Activated gamma-delta T cell (primary cell): Measurements from ENCODE around the gene C9orf40.

Experiments used
- DNase-seq: peaks from one replicate; lab custom pipeline; 2025; lab: John Stamatoyannopoulos, UW
- total RNA-seq, 2 donors: gene quantifications; one replicate each; lab custom pipeline; 2026; lab: John Stamatoyannopoulos, UW

Gene C9orf40
- 4.5 to 5.5 reads per million in 2 donors for total RNA-seq

- peak; percentile 78 for DNase-seq
These were observed at the start of gene C9orf40 for GRCh38 chr9:74952201-74953151. Gene C9orf40, minus strand, starts transcription at chr9:74952912. Its CDS starts 301 bp downstream, at chr9:74952611.

DNA sequence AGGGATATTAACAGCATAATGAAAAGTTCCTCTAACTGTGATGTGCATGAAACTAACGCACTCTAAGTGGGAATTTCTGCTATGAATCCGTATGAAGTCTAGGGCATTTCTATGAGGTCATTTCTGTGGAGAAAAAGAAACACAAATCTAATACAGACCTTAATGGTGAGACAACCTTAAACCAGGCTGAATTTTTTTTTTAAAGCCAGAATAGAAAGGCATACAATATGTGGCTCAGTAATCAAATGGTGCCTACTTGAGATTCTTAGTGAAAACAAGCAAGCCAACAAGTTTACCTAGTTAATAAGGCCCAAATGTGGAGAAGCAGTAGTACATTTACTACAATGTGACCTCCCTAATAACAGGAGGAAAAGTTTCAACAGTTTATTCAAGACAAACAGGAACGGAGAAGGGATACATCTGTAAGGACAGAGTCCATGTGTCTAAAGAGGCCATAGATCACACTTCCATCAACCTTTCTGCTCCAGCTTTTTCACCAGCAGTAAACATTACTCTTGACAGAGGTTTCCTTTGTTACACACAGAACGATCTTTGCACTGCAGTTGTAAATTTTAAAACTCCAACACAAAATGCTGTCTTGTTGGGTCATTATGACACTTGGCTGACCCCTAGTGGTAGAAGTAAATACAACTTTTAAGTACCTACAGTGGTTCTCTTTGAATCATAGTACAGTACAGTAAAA is 49.2 kb upstream of the C9orf40 start:
- DNase-seq: no peak

DNA sequence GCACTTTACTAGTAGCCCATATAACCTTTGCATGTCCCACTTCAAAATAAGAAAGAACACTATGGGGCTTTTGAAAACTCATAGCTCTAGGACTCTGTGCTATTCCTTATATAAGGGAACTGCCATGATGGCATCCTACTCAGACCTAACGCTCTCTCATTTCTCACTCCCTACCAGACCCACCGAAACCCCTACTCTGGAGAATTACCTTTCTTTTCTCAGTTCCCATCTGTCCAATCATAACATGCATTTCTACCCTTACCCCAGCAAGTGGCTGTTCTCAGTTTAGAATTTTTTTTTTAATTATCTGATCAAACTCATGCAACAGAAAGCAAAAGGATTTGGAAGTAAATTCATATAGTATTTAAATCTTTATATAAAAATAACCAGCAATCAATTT is 48.1 kb upstream of the C9orf40 start:
- DNase-seq: no peak

DNA sequence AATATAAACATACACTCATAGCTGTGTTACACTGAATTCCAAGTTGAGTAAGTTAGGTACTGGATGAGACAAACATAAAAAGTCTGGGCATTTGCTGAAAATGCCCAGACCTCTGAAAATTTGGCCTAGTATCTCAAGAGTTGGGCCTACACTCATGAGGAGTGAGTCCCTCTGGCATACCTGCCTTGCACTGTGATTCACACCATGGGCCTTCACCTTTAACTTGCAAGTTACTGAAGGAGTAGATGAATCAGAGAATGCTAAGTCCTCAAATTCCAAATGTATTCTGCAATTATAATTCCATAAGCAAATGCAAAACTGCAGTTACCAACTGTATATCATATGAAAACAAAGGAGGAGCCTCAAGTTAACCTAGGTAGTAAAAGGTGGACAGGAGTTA is 32.3 kb upstream of the C9orf40 start:
- DNase-seq: no peak

GRCh38 chr9:74983709-74984108 is 31.0 kb upstream of the C9orf40 start:
- DNase-seq: no peak

DNA sequence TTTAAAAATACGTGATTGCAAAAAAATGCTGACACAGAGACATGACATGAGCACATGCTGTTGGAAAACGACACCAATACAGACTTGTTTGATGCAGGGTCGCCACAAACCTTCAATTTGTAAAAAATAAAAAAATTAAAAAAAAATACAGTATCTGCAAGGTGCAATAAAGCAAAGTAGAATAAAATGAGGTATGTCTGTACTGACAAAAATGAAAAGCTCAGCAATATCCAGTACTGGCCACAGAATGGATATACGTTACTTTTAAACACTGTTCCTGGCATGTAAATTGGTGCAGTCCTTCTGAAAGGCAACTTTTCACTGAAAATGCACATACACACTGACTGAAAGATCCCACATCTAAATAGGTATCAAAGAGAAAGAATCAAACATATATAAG is 27.1 kb upstream of the C9orf40 start:
- DNase-seq: no peak

DNA sequence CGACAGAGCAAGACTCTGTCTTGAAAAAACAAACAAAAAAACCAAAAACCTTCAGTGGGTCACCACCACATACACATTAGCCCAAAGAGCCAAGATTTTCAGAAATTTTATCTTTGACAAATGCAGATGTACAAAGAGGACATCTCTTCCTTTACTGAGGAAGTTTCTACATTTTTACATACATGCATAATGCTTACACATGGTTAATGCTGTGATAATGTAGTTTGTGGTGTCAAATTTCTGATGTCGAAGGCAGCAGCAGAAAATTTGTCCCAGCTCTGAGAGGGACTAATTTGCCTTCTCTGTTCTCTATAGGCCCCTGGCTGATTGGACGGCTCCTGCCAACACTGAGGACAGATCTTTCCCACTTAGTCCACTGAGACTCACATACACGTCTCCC is 24.6 kb upstream of the C9orf40 start:
- no peak for DNase-seq

GRCh38 chr9:74975538-74975937 is 22.8 kb upstream of the C9orf40 start:
- DNase-seq: no peak

- DNase-seq: no peak
These were observed 21.8 kb upstream of the C9orf40 start for GRCh38 chr9:74974558-74974957.

DNA sequence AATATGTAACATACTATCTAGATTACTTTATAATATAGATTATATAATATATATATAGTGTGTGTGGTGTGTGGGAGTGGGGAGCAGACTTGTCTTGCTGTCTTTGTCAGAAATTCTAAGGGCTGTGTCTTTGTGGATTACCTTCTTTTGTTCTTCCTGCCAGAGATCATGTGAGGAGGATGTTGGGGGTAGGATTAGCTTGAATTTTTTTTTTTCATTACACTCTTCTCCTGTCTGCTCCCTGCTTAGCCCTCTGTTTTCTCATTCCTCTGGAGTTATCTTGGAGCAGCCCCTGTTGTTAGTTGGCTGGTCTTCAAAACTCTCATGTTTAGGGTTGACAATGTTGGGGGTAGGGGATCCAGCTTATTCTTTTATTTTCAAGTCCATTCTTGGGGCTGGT is 21.0 kb upstream of the C9orf40 start:
- DNase-seq: no peak

DNA sequence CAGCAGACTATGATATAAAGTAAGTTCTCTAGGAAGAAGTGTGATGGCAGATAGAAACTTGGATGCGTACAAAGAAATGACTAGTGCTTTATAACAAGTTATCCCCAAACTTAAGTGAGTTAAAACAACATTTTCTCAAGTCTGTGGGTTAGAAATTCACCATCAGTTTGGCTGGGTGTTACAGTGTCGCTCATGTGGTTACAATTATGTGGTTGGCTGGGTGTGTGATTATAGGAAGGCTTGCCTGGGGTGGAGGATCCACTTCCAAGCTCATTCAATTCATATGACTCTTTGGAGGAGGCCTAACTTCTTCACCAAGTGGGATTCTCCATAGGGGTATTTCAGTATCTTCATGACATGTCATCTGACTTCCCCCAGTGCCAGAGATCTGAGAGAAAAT is 10.3 kb upstream of the C9orf40 start:
- DNase-seq: no peak

GRCh38 chr9:74961496-74961895 is 8.8 kb upstream of the C9orf40 start:
- no peak for DNase-seq

- no peak for DNase-seq
These were observed 7.8 kb upstream of the C9orf40 start for GRCh38 chr9:74960561-74960960.

DNA sequence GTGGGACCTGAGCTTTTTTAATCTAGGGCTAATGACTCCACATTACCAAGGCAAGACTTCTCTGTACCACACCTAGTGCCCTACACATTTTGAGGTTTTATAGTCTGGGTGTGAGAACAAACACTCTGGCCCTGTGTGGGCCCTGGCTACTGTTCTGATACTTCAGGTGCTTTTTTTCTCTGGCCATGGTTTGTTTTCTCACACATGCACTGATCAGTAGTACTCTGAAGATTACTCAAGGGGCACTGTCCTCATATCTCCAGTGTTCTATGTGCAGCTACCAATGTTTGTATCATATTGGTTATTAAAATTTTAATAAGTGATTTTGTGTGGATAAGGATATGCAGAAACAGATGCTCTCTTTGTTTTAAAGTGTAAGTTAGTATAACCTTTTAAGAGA is 5.9 kb upstream of the C9orf40 start:
- no peak for DNase-seq

DNA sequence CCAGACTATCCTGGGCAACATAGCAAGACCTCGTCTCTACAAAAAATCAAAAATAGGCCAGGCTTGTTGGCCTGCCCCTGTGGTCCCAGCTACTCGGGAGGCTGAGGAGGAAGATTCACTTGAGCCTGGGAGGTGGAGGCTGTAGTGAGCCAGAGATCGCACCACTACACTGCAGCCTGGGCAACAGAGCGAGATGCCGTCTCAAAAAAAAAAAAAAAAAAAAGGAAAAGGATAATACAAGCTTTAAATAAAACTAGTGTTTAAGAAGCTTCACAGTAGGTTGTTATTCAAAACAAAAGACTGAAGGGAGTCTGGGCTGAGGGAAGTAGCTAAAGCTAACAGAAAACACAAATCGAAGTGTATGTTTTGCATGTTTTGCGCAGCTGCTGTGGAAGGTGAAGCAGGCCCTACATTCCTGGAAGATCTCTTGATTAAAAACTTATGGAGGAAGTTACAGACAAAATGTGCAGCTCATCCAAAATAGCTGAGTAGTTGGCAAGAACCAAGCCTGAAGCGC is 581 bp upstream of the C9orf40 start:
- no peak for DNase-seq

- peak; percentile 19 for DNase-seq
These were observed 974 bp downstream of the C9orf40 start for GRCh38 chr9:74951725-74952151.

DNA sequence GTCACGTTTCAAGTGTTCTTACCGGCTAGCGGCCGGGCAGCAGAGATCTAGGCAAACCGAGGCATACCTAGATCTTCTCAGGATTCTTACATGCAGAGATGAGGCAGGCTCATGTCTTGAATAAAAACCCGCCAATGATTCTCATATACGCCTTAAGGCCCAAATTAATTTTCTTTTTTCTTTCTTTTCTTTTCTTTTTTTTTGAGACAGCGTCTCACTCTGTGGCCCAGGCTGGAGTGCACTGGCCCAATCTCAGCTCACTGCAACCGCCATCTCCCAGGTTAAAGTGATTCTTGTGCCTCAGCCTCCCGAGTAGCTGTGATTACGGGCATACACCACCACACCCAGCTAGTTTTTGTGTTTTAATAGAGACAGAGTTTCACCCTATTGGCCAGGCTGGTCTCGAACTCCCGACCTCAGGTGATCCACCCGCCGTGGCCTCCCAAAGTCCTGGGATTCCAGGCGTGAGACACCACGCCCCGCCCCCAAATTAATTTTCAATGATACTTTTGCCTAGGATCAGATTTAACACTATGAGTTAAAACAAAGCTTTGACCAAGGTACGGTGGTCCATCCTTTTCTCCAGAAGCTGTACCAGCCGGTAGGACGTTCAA is 1.5 kb downstream of the C9orf40 start:
- DNase-seq: no peak

- DNase-seq: no peak
These were observed 2.6 kb downstream of the C9orf40 start for GRCh38 chr9:74949859-74950855.

- DNase-seq: no peak
These were observed 3.8 kb downstream of the C9orf40 start for GRCh38 chr9:74948937-74949336.

GRCh38 chr9:74946686-74947085 is 6.0 kb downstream of the C9orf40 start:
- DNase-seq: no peak

- no peak for DNase-seq
These were observed 9.9 kb downstream of the C9orf40 start for GRCh38 chr9:74942801-74943200.
